K562 (cell line): ENCODE results near the gene GTSE1. TPM values are rescaled to one million over a fixed set of nuclear protein-coding genes. Genes with fewer than 3 reads are reported as not detected.

ENCODE experiments used
- CHD7 ChIP-seq: fragments of 200-600 bp; sonication (generic); IDR thresholded peaks from one replicate; pipeline ENCODE4 v1.6.1; 2012; ENCODE audit warnings: mild to moderate bottlenecking, low read depth, low read length, inconsistent platforms
- FIP1L1 ChIP-seq: fragments of 200-400 bp; formaldehyde crosslinking; IDR thresholded peaks from 2 replicates; pipeline ENCODE4 v1.6.1; 2018; ENCODE audit warnings: mild to moderate bottlenecking, low read depth, low read length; ENCODE audit not compliant: poor library complexity, severe bottlenecking
- FOXA3 ChIP-seq, 2 experiments: fragments of 450-650 bp in 1 of 2; sonication (generic) in 1 of 2; formaldehyde crosslinking; IDR thresholded peaks in 1 of 2; conservative IDR thresholded peaks in 1 of 2; 2 replicates each; pipeline versions ENCODE4 v1.4.0 to v1.8.0; 2020 to 2022; ENCODE audit warnings: mild to moderate bottlenecking in 2 of 2, missing genetic modification reagents in 1 of 2
- MEF2D ChIP-seq: conservative IDR thresholded peaks from 2 replicates; pipeline ENCODE4 v1.6.1; 2016; ENCODE audit warnings: low read depth, missing genetic modification characterization, missing compliant biosample characterization
- ZBTB49 ChIP-seq: sonication (generic); formaldehyde crosslinking; IDR thresholded peaks from 2 replicates; pipeline ENCODE4 v1.8.0; 2022; ENCODE audit warnings: missing genetic modification reagents, mild to moderate bottlenecking, borderline replicate concordance
- ZNF23 ChIP-seq: fragments of 250-450 bp; sonication (Bioruptor Pico); IDR thresholded peaks from 2 replicates; pipeline ENCODE4 v1.4.0; 2020; ENCODE audit warnings: mild to moderate bottlenecking
- ZNF740 ChIP-seq, 3 experiments: fragments of 200-800 bp in 1 of 3; sonication (Bioruptor generic) in 1 of 3; sonication (generic) in 1 of 3; formaldehyde crosslinking in 1 of 3; IDR thresholded peaks; 2 replicates each; pipeline versions ENCODE4 v1.6.1 to v1.8.0; 2016 to 2022; ENCODE audit warnings: mild to moderate bottlenecking in 2 of 3, missing compliant biosample characterization in 2 of 3, missing genetic modification characterization in 2 of 3, missing genetic modification reagents in 1 of 3
- polyA plus RNA-seq, 8 experiments: library from polyadenylated mRNA; depleted of rRNA in 4 of 8; stranded (reverse) in 5 of 8; unstranded in 3 of 8; fragments of >200 nt; fragmentation: Nextera tagmentation in 2 of 8; fragmentation: Illumina TruSeq in 1 of 8; extraction: Ambion mirVana in 2 of 8; extraction: Trizol in 1 of 8; gene quantifications; 2 replicates each; pipeline versions ENCODE4 v1.2.1 to v1.2.3, GENCODE V29; 2011 to 2014; ENCODE audit warnings: inconsistent platforms in 1 of 8, missing spikeins in 1 of 8
- total RNA-seq, 7 experiments: library from RNA; depleted of rRNA in 6 of 7; stranded (reverse); fragments of >200 nt in 6 of 7; fragmentation: Illumina TruSeq in 2 of 7; extraction: Trizol in 2 of 7; gene quantifications; 2 replicates each; pipeline versions ENCODE4 v1.2.1 to v1.2.3, GENCODE V29; 2011 to 2021; ENCODE audit warnings: low replicate concordance in 1 of 7

GTSE1 gene
- total and polyA plus RNA-seq, 9 of the 15 experiments (the other 6 are each of a cell fraction or from before 2014, with no cell fraction given) = 2.5 to 22.5 (median 12.9) TPM

GRCh38 chr22:46296257-46297150, at the start of gene GTSE1 (continued):
- no peak for TF ChIP-seq FOXA3 (CRISPR knock-in tag; conservative IDR thresholded peaks at IDR 0.05 in 1 of 2, IDR thresholded peaks at IDR 0.05 in 1 of 2)
- TF ChIP-seq MEF2D = 0 out of 2 replicates have a peak, but pooled peaks have one; percentile 23
- TF ChIP-seq ZBTB49 (CRISPR knock-in tag) = no peak
- no peak for TF ChIP-seq FIP1L1
- no peak for TF ChIP-seq ZNF23 (CRISPR knock-in tag)
- no peak for TF ChIP-seq CHD7
- no peak for TF ChIP-seq ZNF740 (CRISPR knock-in tag; IDR thresholded peaks at IDR 0.05)
- TF ChIP-seq ZNF740 (tag; IDR thresholded peaks at IDR 0.05) = no peak
